Stimulated activated naive CD8-positive, alpha-beta T cell treated with anti-CD3 and anti-CD28 coated beads, Interleukin-15, Interleukin-2, amounts not matched to agents 100 ng/mL and 50 ng/mL, for 24 hours (primary cell): Measurements from ENCODE around the gene PRTFDC1.

Experiments
- H3K27ac Mint-ChIP-seq: one replicate; pipeline ENCODE4 v1.8.0; 2021; ENCODE audit warnings: mild to moderate bottlenecking, mixed read lengths
- H3K27me3 Mint-ChIP-seq: one replicate; pipeline ENCODE4 v1.8.0; 2021; ENCODE audit warnings: mixed read lengths
- H3K36me3 Mint-ChIP-seq: one replicate; pipeline ENCODE4 v1.8.0; 2021; ENCODE audit warnings: low read depth, mixed read lengths
- H3K4me1 Mint-ChIP-seq: one replicate; pipeline ENCODE4 v1.8.0; 2021; ENCODE audit warnings: low read depth, mixed read lengths
- H3K4me3 Mint-ChIP-seq: one replicate; pipeline ENCODE4 v1.8.0; 2021; ENCODE audit warnings: mild to moderate bottlenecking, mixed read lengths
- H3K9me3 Mint-ChIP-seq: one replicate; pipeline ENCODE4 v1.8.0; 2021; ENCODE audit warnings: mixed read lengths

Gene PRTFDC1, protein sequence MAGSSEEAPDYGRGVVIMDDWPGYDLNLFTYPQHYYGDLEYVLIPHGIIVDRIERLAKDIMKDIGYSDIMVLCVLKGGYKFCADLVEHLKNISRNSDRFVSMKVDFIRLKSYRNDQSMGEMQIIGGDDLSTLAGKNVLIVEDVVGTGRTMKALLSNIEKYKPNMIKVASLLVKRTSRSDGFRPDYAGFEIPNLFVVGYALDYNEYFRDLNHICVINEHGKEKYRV

DNA sequence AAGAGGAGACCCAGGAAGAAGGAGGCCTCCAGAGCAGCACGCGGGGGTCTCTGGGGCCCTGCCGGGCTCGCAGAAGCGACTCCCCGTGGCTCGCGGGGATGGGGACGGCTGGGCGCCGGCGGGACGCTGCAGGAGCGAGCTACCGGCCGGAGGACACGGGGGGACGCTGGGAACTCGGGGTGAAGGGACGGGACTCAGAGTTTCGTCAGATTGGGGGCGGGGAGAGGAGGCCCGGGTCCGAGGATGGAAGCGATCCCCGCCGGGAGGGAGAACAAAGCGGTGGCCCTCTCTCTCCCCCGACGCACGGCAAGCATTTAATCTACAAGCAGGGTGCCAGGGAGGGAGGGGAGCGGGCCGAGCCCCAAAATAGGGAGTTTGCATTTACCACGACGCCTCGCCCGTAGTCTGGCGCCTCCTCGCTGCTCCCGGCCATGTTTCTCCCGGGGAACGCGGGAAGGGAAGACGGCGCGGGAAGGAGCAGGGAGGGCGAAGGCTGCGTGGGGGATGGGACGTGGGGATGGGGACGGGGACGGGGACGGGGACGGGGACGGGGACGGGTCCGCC, at the start of gene PRTFDC1:
TSS of gene PRTFDC1 (minus strand) at position 464 of the 564 bp plus-strand sequence. CDS start at position 433, 31 bp downstream.
- H3K4me1 Mint-ChIP-seq, result peaks cover 29% of the 10 kb centered on the region
- H3K4me3 Mint-ChIP-seq, result peak within 1 kb of the TSS; percentile 76
- no peaks in the 10 kb centered on the region for H3K27me3 Mint-ChIP-seq
- H3K27ac Mint-ChIP-seq, result peak within 1 kb of the TSS; percentile 86
- H3K9me3 Mint-ChIP-seq, result no peaks in the 10 kb centered on the region
- no peaks in the 10 kb centered on the region for H3K36me3 Mint-ChIP-seq

DNA sequence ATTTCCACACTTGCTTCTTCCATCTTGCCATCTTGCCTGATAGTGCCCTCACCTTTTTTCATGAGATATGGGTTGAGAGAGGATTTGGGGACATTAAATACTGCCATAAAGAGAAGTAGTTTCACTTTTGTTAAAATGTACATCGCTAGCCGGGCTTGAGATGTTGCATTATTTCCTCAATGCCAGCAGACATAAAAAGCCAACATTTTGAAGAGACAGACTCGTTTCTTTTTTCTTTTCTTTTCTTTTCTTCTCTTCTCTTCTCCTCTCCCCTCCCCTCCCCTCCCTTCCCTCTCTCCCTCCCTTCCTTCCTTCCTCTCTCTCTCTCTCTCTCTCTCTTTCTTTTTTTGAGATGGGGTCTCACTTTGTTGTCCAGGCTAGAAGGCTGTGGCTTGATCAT, 45.6 kb upstream of the PRTFDC1 start:
- Mint-ChIP-seq H3K27ac (no peak overlapping the region), H3K36me3 (peaks cover 3% of the 10 kb centered on the region), H3K9me3 (peaks cover 18% of the 10 kb centered on the region), H3K4me1 (no peaks in the 10 kb centered on the region), H3K4me3 (no peak overlapping the region), H3K27me3 (peaks cover 12% of the 10 kb centered on the region)

DNA sequence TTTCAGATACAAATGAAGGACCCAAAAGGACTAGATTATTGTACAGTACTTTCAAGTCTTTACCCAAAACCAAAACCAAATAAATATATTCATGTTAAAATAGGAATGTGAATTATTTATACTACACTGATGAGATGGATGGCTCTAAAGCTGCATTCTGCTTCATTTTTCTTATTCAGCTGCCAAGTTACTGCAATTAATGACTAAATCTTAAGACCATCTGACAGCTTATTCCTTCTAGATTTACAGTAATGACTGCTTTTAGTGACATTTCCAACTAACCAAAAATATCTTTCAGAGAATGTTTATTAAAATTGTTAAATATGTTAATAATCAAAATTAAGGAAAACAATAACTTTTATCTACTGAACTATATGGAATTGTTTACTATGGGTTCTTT, 42.7 kb upstream of the PRTFDC1 start:
- H3K9me3 Mint-ChIP-seq, result no peaks in the 10 kb centered on the region
- H3K4me1 Mint-ChIP-seq, result no peaks in the 10 kb centered on the region
- no peaks in the 10 kb centered on the region for H3K36me3 Mint-ChIP-seq
- H3K4me3 Mint-ChIP-seq, result no peak overlapping the region
- H3K27me3 Mint-ChIP-seq, result peaks cover 12% of the 10 kb centered on the region
- H3K27ac Mint-ChIP-seq, result no peak overlapping the region

DNA sequence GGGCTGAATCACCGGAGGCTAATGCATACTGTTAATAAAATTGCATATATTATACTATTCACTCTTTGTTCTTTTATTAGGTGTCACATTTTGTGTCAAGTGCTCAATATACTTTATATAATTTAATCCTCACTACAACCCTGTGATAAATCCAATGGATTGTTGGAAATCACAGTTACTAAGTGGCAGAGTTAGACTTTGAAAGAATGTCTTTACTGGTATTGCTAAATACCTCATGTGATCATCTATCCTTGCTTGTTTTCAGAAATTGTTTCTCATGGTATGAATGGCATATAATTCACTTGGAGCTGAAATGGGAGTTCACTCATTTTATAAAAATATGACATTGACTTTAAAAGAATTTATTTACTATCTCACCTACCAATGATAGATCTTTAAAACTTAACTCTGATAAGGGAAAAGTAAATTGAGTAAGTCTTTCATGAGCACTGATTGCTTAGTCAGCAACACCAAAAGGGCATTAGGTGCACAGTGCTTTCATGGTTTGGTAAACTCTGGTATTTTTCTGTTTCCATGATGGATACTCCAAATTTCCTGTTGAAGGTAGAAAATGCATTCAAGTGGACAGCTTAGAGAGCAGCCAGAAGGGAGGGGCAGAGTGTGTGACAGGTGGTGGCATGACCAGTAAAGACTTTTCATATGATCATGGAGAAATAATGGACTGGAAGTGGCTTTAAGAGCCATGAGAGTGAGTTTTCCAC, 41.0 kb upstream of the PRTFDC1 start:
- Mint-ChIP-seq H3K4me1 (no peaks in the 10 kb centered on the region), H3K4me3 (no peak overlapping the region), H3K36me3 (no peaks in the 10 kb centered on the region), H3K27ac (no peak overlapping the region), H3K27me3 (peaks cover 12% of the 10 kb centered on the region), H3K9me3 (no peaks in the 10 kb centered on the region)

DNA sequence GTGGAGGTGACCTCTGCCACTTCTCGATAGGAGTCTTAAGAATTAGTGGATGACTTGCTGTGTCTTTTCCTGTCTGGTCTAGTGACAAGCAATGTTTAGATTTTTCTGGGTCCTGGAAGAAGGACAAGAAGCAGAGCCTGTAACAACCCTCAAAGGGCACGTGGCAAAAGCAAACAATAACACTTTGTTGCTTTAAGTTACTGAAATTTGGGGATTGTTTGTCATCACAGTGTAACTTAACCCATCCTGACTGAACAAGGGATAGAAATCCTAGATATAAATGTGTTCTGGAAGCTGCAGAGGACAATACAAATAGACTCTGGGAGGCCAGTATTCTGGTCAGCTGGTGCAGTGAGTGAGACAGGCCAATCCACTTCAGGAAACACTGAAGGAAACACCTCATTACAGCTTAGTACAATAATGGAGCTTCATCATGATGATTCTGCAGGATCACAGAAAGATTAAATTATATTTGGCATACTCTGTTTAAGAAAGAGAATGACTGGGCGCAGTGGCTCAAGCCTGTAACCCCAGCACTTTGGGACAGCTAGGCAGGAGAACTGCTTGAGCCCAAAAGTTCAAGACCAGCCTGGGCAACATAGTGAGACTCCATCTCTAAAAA, 40.2 kb upstream of the PRTFDC1 start:
- Mint-ChIP-seq H3K27me3 (peaks cover 12% of the 10 kb centered on the region), H3K4me1 (no peaks in the 10 kb centered on the region), H3K9me3 (no peaks in the 10 kb centered on the region), H3K4me3 (no peak overlapping the region), H3K36me3 (no peaks in the 10 kb centered on the region), H3K27ac (no peak overlapping the region)

DNA sequence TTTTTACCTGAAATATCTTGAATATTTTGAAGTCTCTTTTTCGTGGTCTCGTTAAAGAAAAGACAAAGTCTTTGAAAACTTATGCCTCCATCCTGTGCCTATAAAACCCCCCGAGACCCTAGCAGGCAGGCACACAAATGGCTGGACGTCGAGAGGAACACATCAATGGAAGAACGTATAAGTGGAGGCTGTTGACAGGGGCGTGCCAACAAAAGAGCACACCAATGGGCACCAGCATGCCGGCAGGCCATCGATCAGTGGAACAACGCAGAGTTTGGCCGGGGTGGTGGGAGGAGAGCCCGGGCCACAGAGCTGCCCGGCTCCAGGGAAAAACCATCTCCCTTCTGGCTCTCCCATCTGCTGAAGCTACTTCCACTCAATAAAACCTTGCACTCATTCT, 38.9 kb upstream of the PRTFDC1 start:
- no peaks in the 10 kb centered on the region for H3K36me3 Mint-ChIP-seq
- no peaks in the 10 kb centered on the region for H3K9me3 Mint-ChIP-seq
- H3K27ac Mint-ChIP-seq, result no peak overlapping the region
- no peak overlapping the region for H3K4me3 Mint-ChIP-seq
- H3K4me1 Mint-ChIP-seq, result no peaks in the 10 kb centered on the region
- H3K27me3 Mint-ChIP-seq, result peaks cover 12% of the 10 kb centered on the region

DNA sequence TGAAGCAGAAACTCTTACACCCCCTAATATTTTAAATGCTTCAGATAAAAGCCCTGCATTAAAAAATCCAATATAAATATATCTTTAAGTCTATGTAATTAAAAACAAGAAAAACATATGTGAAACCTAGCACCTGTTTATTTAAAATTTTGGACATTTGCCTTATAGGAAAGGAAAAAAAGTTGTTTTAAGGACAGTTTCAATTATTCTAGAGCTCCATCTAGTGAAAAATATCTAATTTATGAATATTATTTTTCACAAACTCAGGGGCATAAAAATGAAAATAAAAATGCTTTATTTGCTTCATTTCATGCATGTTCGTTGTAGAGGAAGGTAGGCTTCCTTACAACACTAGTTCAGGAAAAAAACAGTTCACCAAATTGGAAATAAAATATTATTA, 37.5 kb upstream of the PRTFDC1 start:
- peaks cover 12% of the 10 kb centered on the region for H3K27me3 Mint-ChIP-seq

DNA sequence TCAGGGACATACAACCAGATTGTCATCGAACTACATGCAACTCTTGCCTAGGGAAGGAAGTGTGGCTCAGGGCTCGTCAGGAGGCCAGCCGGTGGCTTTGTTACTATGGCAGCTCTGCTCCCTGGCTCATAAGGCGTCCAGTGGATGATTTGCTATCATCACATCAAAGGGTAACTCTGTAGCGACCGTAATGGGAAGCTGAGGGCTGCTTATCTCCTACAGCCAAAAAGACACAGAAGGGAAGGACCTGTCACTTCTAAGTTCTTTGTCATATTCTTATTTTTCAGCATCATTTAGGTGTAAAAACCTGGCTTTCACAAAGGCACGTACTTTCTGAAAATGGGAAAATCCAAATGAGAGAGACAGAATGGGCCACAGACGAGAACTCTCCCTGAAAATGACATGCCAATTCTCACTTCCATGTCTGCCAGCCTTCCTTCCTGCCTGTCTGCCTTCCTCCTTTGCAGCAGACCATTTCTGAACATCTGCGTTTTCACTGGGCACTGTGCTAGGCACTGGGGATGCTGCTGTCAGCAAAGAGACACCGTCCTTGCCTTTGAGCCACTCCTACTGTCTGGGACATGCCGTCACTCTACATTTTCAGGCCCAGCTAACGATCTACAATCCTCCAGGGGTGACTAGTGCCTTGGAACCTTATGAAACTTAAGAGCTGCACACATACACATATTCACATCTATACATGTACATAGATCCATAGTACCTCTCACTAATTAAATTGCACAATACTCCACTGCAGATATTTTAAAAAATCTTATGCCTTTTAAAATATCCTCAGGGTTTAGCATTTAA, 36.6 kb upstream of the PRTFDC1 start:
- Mint-ChIP-seq H3K36me3 (no peaks in the 10 kb centered on the region), H3K4me3 (no peak overlapping the region), H3K27ac (no peak overlapping the region), H3K9me3 (no peaks in the 10 kb centered on the region), H3K4me1 (no peaks in the 10 kb centered on the region), H3K27me3 (peaks cover 12% of the 10 kb centered on the region)

More for the DNA sequence above, 37.5 kb upstream of the PRTFDC1 start:
- no peaks in the 10 kb centered on the region for H3K9me3 Mint-ChIP-seq
- no peak overlapping the region for H3K4me3 Mint-ChIP-seq
- no peak overlapping the region for H3K27ac Mint-ChIP-seq
- H3K4me1 Mint-ChIP-seq, result no peaks in the 10 kb centered on the region
- H3K36me3 Mint-ChIP-seq, result no peaks in the 10 kb centered on the region

DNA sequence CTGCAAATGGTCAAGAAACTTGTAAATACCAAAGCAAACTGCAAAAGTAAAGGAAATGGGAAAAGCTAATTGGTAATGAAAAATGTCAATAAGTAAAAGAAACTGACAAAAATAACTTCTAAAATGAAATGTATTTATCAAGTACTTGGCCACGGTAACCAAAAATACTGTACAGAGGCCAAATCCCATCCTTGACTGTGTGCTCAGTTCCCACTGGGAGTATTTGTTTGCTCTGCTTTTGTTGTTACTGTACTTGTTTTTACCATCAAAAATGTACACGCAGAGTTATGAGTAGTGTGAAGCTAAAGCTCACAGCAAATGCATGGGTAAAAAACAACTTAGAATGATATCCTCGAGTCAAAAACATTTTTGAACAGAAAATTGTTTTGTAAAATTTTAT, 32.5 kb upstream of the PRTFDC1 start:
- no peak overlapping the region for H3K27ac Mint-ChIP-seq
- peaks cover 4% of the 10 kb centered on the region for H3K9me3 Mint-ChIP-seq
- no peaks in the 10 kb centered on the region for H3K36me3 Mint-ChIP-seq
- H3K4me1 Mint-ChIP-seq, result peaks cover 11% of the 10 kb centered on the region
- no peaks in the 10 kb centered on the region for H3K27me3 Mint-ChIP-seq
- no peak overlapping the region for H3K4me3 Mint-ChIP-seq

DNA sequence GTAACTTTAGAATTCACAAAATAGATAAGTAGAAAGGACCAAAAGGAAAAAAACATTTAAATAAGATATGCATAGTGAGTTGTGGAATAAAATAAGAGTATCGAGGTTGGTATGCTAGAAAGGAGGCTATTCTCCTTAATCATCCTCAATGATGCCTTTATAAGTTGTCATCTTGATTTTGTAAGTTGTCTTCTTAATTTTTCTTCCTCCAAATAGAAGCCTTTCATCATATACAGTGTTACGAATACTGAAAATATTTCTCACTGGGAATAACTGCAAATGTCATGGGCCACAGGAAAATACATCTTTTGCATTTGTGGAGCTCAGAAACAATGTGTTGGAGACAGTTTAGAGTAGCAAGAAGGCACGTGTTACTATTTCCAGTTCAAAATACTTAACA, 31.5 kb upstream of the PRTFDC1 start:
- Mint-ChIP-seq H3K36me3 (no peaks in the 10 kb centered on the region), H3K9me3 (peaks cover 4% of the 10 kb centered on the region), H3K27me3 (no peaks in the 10 kb centered on the region), H3K4me1 (peaks cover 11% of the 10 kb centered on the region), H3K27ac (no peak overlapping the region), H3K4me3 (no peak overlapping the region)

DNA sequence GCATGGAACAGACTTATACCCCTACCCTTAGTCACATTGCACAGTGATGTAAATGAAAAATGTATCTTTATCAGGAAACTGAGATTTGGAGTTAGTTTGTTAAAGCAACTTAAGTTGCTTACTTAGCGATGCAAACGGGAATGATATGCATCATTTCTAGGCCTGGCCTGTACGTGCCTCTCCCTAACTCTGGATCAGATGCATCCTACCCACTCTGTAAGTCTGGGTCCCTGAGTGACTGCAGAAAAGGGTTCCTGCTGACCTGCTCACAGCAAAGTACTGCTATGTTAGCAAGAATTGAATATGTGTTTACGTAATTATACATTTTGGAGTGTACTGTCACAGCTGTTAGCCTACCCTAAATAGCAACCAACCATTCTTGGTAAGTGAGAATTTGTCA, 30.7 kb upstream of the PRTFDC1 start:
- Mint-ChIP-seq H3K27ac (no peak overlapping the region), H3K36me3 (no peaks in the 10 kb centered on the region), H3K4me3 (no peak overlapping the region), H3K4me1 (peaks cover 11% of the 10 kb centered on the region), H3K9me3 (peaks cover 4% of the 10 kb centered on the region), H3K27me3 (no peaks in the 10 kb centered on the region)

DNA sequence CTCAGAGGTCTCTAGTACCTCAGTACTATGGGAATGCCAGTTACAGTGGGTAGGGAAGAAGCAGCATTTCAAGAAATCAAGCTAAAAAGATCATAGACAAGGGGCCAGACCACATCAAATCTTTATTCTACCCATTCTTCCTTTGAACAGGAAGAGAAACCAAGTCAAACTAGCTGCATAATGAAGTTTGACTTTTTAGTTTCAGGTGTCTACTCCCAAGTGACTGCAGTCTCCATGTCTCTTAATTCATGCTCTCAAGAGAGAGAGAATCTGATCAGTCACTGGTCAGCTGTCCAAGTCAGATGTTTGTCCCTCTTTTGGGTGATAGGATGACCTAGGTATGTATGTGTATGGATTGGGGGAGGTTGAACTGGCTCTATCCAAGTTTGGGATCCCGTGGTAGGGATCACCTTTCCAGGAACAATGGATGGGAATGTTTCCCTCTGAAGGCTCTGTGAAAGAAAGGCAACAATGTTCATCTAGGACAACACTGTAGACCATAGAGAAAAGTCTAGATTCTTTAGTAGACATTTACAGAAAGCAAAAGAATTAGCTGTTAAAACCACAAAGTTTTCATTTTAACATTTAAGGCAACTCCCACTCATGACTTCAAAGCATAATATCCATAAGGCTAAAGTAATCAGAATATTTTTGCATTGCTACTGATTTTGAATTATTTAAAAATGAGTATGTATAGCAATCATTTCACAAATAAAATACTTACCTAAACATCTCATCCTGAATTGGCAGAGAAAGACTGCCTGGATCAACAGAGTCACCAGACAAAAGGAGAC, 30.1 kb upstream of the PRTFDC1 start:
- peaks cover 11% of the 10 kb centered on the region for H3K4me1 Mint-ChIP-seq
- no peaks in the 10 kb centered on the region for H3K36me3 Mint-ChIP-seq
- no peak overlapping the region for H3K4me3 Mint-ChIP-seq
- no peak overlapping the region for H3K27ac Mint-ChIP-seq
- no peaks in the 10 kb centered on the region for H3K27me3 Mint-ChIP-seq
- peaks cover 4% of the 10 kb centered on the region for H3K9me3 Mint-ChIP-seq

DNA sequence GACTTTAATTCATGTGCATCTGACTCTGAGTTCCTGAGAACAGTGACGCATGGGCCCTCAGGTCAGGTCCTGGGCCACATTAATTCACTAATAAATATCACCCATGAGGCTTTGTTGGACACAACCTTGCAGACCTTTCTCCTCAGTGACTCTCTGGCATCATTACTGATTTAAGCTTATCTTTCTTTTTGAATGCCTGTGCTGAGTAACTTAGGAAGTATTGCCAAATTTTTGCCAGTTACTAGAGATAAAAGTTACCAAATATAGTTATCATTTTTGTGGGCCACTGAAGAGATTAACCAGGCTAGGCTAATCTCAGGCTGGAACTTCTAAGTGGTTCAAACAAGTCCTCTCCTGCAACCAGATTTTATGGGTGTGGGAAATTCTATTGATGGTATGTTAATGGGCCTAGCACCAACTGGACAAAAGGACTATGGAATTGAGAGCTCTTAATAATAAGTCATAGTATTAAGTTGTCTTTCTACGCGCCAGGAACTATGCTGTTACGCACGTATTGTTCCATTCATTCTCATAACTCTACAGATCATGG, 28.8 kb upstream of the PRTFDC1 start:
- Mint-ChIP-seq H3K9me3 (peaks cover 4% of the 10 kb centered on the region), H3K27me3 (no peaks in the 10 kb centered on the region), H3K36me3 (no peaks in the 10 kb centered on the region), H3K27ac (no peak overlapping the region), H3K4me1 (peaks cover 11% of the 10 kb centered on the region), H3K4me3 (no peak overlapping the region)

DNA sequence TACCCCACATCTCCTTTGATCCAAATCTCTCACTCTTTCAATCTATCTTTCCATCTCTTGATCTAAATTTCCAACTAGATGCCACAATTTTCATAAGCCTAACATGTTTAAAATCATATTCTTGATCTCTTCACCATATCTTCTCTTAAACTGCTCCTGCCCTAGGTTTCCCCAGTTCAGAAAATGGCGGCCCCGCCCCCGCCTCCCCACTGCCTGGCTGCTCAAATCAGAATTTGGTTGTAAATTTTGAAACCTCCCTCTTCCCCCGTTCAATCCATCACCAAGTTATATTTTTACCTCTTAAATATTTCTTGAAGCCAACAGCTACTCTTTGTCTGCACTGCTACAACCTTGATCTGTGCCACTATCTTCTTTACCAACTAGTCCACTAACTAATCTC, 27.3 kb upstream of the PRTFDC1 start:
- Mint-ChIP-seq H3K4me1 (peaks cover 11% of the 10 kb centered on the region), H3K9me3 (peaks cover 4% of the 10 kb centered on the region), H3K36me3 (no peaks in the 10 kb centered on the region)

More for the DNA sequence above, 27.3 kb upstream of the PRTFDC1 start:
- no peak overlapping the region for H3K27ac Mint-ChIP-seq
- H3K4me3 Mint-ChIP-seq, result no peak overlapping the region
- no peaks in the 10 kb centered on the region for H3K27me3 Mint-ChIP-seq
